IPS-20b (cell line): Measurements from ENCODE around the gene RASGEF1C.

Experiments
- H3K27ac ChIP-seq: one replicate; pipeline ENCODE4 v1.5.1; 2013; ENCODE audit warnings: low read length
- H3K27me3 ChIP-seq: 2 replicates; pipeline ENCODE4 v1.6.1; 2013; ENCODE audit warnings: mild to moderate bottlenecking, low read length, inconsistent platforms; ENCODE audit not compliant: insufficient read depth
- H3K36me3 ChIP-seq: 2 replicates; pipeline ENCODE4 v1.6.1; 2013; ENCODE audit warnings: low read depth, mild to moderate bottlenecking, inconsistent platforms, low read length, moderate library complexity; ENCODE audit not compliant: insufficient read depth
- H3K4me1 ChIP-seq: 2 replicates; pipeline ENCODE4 v1.6.1; 2013; ENCODE audit warnings: mild to moderate bottlenecking, control low read depth, inconsistent platforms, low read length, moderate library complexity; ENCODE audit not compliant: insufficient read depth
- H3K4me3 ChIP-seq: 2 replicates; pipeline ENCODE4 v1.5.1; 2013; ENCODE audit warnings: mild to moderate bottlenecking, low read length, inconsistent platforms
- H3K9ac ChIP-seq: 2 replicates; pipeline ENCODE4 v1.6.1; 2013; ENCODE audit warnings: low read depth, mild to moderate bottlenecking, inconsistent platforms, low read length, moderate library complexity
- H3K9me3 ChIP-seq: 2 replicates; pipeline ENCODE4 v1.6.1; 2013; ENCODE audit warnings: mild to moderate bottlenecking, low read depth, low read length, inconsistent platforms; ENCODE audit not compliant: insufficient read depth

Gene RASGEF1C

DNA sequence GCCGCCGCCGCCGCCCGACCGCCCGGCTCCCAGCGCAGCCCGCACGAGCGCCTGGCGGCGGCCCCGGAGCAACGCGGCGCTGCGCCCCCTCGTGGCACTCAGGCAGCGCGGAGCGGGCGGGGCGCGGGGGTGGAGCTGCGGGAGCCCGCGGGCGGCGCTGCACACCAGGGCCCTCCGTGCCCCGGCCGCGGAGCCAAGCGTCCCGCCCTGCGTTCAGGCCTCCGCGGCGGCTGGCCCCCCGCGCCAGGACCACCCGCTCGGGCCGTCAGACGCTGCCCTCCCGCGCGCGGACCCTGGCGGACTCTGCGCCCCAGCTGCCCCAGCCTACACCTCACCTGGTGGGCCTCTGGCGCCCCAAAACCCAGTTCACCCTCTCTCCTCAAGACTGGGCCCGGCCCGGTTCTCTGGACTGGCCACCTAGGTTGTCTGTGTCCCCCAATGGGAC lies at the start of gene RASGEF1C:
TSS of gene RASGEF1C (minus strand) at position 75 of the 445 bp plus-strand sequence. CDS start 71,159 bp downstream, outside the sequence.
- Histone ChIP-seq H3K4me3 (peak within 1 kb of the TSS; percentile 63), H3K27ac (no peak within 1 kb of the TSS), H3K36me3 (no peaks in the 10 kb centered on the region), H3K9me3 (no peaks in the 10 kb centered on the region), H3K4me1 (no peaks in the 10 kb centered on the region), H3K27me3 (peaks cover 30% of the 10 kb centered on the region), H3K9ac (no peak within 1 kb of the TSS)

DNA sequence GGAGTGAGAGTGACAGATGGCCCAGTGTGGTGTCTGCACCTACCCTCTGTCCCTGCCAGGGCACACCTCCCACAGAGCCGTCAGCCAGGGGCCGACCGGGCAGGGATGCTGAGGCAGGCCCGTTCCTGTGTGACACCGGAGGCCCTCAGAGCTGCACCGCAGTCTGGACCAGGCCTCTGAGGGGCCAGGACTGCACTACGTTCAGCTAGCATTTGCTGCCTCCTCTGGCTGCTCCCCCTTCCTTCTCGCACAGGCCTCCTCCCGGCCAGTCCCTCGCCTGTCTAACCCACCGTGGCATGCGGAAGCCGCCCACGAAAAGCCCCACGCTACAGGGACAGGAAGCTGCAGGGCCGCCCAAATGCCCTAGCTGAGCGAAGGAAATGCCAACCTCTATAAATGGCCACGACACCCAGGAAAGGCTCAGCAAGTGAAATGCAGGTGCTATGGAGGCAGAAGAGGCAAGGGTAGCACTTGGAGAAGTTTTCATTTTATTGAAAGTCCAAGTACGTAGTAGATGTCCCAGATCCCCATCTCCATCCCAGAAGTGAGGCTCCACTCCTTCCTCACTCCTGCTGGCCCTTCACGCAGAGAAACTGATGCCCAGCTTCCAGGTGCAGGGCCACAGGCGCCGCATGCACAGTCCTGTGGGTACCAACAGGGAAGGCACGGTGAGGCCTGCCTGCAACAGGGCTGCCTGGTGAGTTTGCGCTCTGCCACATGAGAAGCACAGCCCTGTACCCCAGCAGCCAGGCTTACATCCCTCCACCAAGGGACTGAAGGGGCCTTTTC lies 44.2 kb upstream of the RASGEF1C start:
- H3K9me3 ChIP-seq, result peaks cover 70% of the 10 kb centered on the region
- no peaks in the 10 kb centered on the region for H3K27me3 ChIP-seq
- peaks cover 70% of the 10 kb centered on the region for H3K36me3 ChIP-seq
- H3K9ac ChIP-seq, result no peak overlapping the region
- H3K4me3 ChIP-seq, result no peak overlapping the region
- no peaks in the 10 kb centered on the region for H3K4me1 ChIP-seq
- no peak overlapping the region for H3K27ac ChIP-seq

- Histone ChIP-seq H3K4me1 (no peaks in the 10 kb centered on the region), H3K9ac (no peak overlapping the region), H3K9me3 (peaks cover 57% of the 10 kb centered on the region), H3K4me3 (no peak overlapping the region), H3K27ac (no peak overlapping the region), H3K27me3 (no peaks in the 10 kb centered on the region), H3K36me3 (peaks cover 69% of the 10 kb centered on the region)
Observed at GRCh38 chr5:180251887-180252286, 42.9 kb upstream of the RASGEF1C start.

DNA sequence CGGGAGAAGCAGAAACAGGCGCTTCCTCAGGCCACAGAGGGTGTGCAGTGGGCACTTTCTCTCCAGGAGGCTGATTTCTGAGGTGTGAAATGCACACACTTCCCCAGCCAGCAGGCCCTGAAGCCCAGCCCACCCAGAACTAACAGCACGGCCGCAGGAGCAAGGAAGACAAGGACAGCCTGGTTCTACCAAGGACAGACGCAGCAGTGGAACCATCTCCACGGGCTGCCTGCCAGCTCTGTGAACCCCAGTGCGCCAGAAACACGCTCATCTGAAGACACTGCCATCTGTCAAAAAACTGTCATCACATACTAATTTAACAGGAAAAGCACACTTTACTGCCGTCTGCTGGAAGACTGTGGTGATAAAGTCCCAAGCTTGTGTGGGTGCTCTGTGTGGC lies 42.1 kb upstream of the RASGEF1C start:
- Histone ChIP-seq H3K9me3 (peaks cover 50% of the 10 kb centered on the region), H3K27ac (no peak overlapping the region), H3K4me3 (no peak overlapping the region), H3K9ac (no peak overlapping the region), H3K36me3 (peaks cover 69% of the 10 kb centered on the region), H3K4me1 (no peaks in the 10 kb centered on the region), H3K27me3 (no peaks in the 10 kb centered on the region)

GRCh38 chr5:180250329-180250728 lies 41.3 kb upstream of the RASGEF1C start:
- peaks cover 43% of the 10 kb centered on the region for H3K9me3 ChIP-seq
- no peaks in the 10 kb centered on the region for H3K4me1 ChIP-seq
- H3K27me3 ChIP-seq, result no peaks in the 10 kb centered on the region
- no peak overlapping the region for H3K4me3 ChIP-seq
- no peak overlapping the region for H3K9ac ChIP-seq
- H3K36me3 ChIP-seq, result peaks cover 66% of the 10 kb centered on the region
- H3K27ac ChIP-seq, result no peak overlapping the region

- peaks cover 66% of the 10 kb centered on the region for H3K36me3 ChIP-seq
- H3K27me3 ChIP-seq, result no peaks in the 10 kb centered on the region
- H3K9me3 ChIP-seq, result no peaks in the 10 kb centered on the region
- H3K27ac ChIP-seq, result no peak overlapping the region
- H3K4me1 ChIP-seq, result no peaks in the 10 kb centered on the region
- no peak overlapping the region for H3K4me3 ChIP-seq
- no peak overlapping the region for H3K9ac ChIP-seq
Observed at GRCh38 chr5:180241600-180241999, 32.6 kb upstream of the RASGEF1C start.

- Histone ChIP-seq H3K36me3 (peaks cover 76% of the 10 kb centered on the region), H3K9ac (no peak overlapping the region), H3K4me1 (0 out of 2 replicates have a peak, but pooled peaks cover 4% of the 10 kb centered on the region), H3K27ac (no peak overlapping the region), H3K27me3 (no peaks in the 10 kb centered on the region), H3K9me3 (no peaks in the 10 kb centered on the region), H3K4me3 (no peak overlapping the region)
Observed at GRCh38 chr5:180238631-180239030, 29.6 kb upstream of the RASGEF1C start.

DNA sequence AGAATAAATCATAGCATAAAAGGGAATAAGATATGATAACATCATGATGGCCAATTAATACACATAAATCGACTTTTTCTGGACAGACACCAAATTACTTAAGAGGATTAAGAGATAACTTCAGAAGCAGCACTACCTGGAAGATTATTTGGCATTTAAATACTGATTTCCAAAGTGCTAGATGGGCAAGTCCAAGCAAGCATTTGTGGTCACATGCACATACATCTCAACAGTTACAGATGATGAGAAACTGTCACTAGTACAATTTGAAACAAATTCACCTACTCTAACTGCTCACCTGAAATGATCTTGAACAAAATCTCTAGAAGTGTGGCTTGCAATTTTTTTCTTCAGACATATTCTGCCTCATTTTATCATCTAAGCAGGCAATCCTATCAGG lies 26.8 kb upstream of the RASGEF1C start:
- Histone ChIP-seq H3K27ac (no peak overlapping the region), H3K36me3 (peaks cover 60% of the 10 kb centered on the region), H3K27me3 (no peaks in the 10 kb centered on the region), H3K9ac (no peak overlapping the region), H3K9me3 (no peaks in the 10 kb centered on the region), H3K4me1 (0 out of 2 replicates have a peak, but pooled peaks cover 4% of the 10 kb centered on the region), H3K4me3 (no peak overlapping the region)

- no peak overlapping the region for H3K27ac ChIP-seq
- no peak overlapping the region for H3K9ac ChIP-seq
- no peak overlapping the region for H3K4me3 ChIP-seq
- 0 out of 2 replicates have a peak, but pooled peaks cover 4% of the 10 kb centered on the region for H3K4me1 ChIP-seq
- no peaks in the 10 kb centered on the region for H3K27me3 ChIP-seq
- no peaks in the 10 kb centered on the region for H3K9me3 ChIP-seq
- peaks cover 52% of the 10 kb centered on the region for H3K36me3 ChIP-seq
Observed at GRCh38 chr5:180235077-180235476, 26.1 kb upstream of the RASGEF1C start.

DNA sequence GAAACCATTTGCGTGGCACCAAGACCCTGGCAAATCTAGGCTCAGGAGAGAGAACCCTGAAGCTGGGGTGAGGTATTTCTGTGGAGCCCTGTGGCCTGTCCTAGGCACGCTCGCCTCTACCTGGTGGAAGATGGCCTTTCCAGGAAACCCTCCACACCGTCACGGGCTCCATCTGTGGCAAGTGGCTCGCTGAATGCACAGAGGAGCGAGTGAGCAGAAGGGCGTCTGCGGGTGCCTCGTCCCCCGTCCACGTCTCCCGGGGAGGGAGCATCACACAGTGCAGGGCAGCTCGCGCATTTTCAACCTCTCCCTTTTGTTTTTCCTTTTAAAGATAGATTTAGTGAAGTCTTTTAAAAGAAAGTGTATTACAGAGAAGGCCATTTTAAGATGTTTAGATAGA lies 25.3 kb upstream of the RASGEF1C start:
- 0 out of 2 replicates have a peak, but pooled peaks cover 4% of the 10 kb centered on the region for H3K4me1 ChIP-seq
- no peak overlapping the region for H3K4me3 ChIP-seq
- no peak overlapping the region for H3K27ac ChIP-seq
- no peak overlapping the region for H3K9ac ChIP-seq
- peaks cover 44% of the 10 kb centered on the region for H3K36me3 ChIP-seq
- no peaks in the 10 kb centered on the region for H3K27me3 ChIP-seq
- H3K9me3 ChIP-seq, result no peaks in the 10 kb centered on the region

DNA sequence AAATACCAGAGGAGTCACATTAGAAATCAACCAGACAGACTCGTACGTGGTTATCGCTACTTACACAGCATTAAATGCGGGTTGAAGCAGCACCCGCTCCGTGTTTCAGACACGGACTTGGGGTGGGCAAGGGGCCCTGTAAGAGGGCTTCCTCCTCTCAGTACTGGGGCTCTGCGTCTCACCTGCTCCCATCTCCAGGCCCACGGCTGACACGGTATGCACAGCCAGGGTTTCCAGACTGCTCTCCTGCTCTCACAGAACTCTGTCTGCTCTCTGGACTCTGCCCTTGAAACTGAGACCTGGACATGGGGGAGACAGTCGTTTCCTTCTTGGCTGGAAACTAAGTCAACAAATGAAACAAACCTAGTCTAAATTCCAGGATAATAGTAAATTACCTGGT lies 24.7 kb upstream of the RASGEF1C start:
- H3K27me3 ChIP-seq, result no peaks in the 10 kb centered on the region
- H3K9ac ChIP-seq, result no peak overlapping the region
- H3K9me3 ChIP-seq, result no peaks in the 10 kb centered on the region
- 0 out of 2 replicates have a peak, but pooled peaks cover 4% of the 10 kb centered on the region for H3K4me1 ChIP-seq
- peaks cover 39% of the 10 kb centered on the region for H3K36me3 ChIP-seq
- no peak overlapping the region for H3K27ac ChIP-seq
- no peak overlapping the region for H3K4me3 ChIP-seq

DNA sequence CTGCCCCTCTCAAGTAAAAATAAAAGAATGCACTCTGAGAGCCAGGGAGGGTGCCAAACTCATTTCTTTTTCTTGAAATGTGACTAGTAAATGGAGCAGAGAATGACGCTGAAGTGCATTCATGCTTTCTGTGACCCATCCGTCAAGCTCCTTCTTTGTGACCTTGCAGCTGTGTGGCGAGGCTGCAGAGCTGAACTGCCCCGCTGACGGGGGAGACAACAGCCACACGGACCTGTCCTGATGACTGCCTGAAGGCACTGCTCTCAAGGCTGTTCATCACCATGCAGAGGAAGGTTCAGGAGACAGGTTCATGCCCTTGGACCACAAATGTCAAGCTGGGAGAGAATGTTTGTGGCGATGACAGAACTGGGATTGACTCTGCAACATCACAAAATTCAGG lies 21.0 kb upstream of the RASGEF1C start:
- no peak overlapping the region for H3K9ac ChIP-seq
- no peak overlapping the region for H3K4me3 ChIP-seq
- H3K4me1 ChIP-seq, result no peaks in the 10 kb centered on the region
- H3K27ac ChIP-seq, result no peak overlapping the region
- peaks cover 11% of the 10 kb centered on the region for H3K36me3 ChIP-seq
- H3K9me3 ChIP-seq, result peaks cover 17% of the 10 kb centered on the region; the same call in 1 of the 2 replicates
- H3K27me3 ChIP-seq, result no peaks in the 10 kb centered on the region
